OCI-LY7 (cell line): ENCODE results near the gene SGSM1. TPM values are rescaled to one million over a fixed set of nuclear protein-coding genes. Genes with fewer than 3 reads are reported as not detected.

ENCODE experiments used
- BruUV-seq: library from RNA; stranded (reverse); fragments of 400-500 nt; replicated peaks from 2 replicates; lab custom pipeline; 2021; lab: Mats Ljungman, UMichigan
- CTCF ChIA-PET: fragments of 300-600 bp; sonication (Branson Sonifier 250); formaldehyde crosslinking; loops from one replicate; lab custom pipeline; 2022; ENCODE audit warnings: antibody characterized with exemption; ENCODE audit not compliant: unreplicated experiment; lab: Charles Lee
- POLR2A ChIA-PET: fragments of 300-600 bp; sonication (Branson Sonifier 250); formaldehyde crosslinking; loops from one replicate; lab custom pipeline; 2022; ENCODE audit warnings: antibody characterized with exemption; lab: Charles Lee
- DNase-seq: peaks from one replicate; pipeline ENCODE4 v3.0.0-alpha.2; 2015; ENCODE audit warnings: low spot score
- H2AFZ ChIP-seq: fragments of 200-600 bp; sonication (generic), shearing (Covaris generic); 2 replicates; pipeline ENCODE4 v1.6.1; 2014; ENCODE audit warnings: mild to moderate bottlenecking, antibody characterized with exemption, low read length, moderate library complexity
- H3K27ac ChIP-seq: fragments of 200-600 bp; sonication (generic); 2 replicates; pipeline ENCODE4 v1.5.1; 2014; ENCODE audit warnings: mixed run types, low read depth, mild to moderate bottlenecking, moderate library complexity, low read length, inconsistent platforms; ENCODE audit not compliant: poor library complexity, severe bottlenecking
- H3K36me3 ChIP-seq: fragments of 200-600 bp; sonication (generic); 2 replicates; pipeline ENCODE4 v1.6.1; 2014; ENCODE audit warnings: mild to moderate bottlenecking, antibody characterized with exemption, low read length, moderate library complexity, mixed read lengths; ENCODE audit not compliant: insufficient read depth
- H3K4me1 ChIP-seq: fragments of 200-600 bp; sonication (generic); 2 replicates; pipeline ENCODE4 v1.5.1; 2014; ENCODE audit warnings: mild to moderate bottlenecking, low read length; ENCODE audit not compliant: insufficient read depth, poor library complexity, severe bottlenecking
- H3K4me2 ChIP-seq: fragments of 200-600 bp; sonication (generic); 2 replicates; pipeline ENCODE4 v1.6.1; 2014; ENCODE audit warnings: mild to moderate bottlenecking, low read length
- H3K4me3 ChIP-seq: fragments of 200-600 bp; sonication (generic); 2 replicates; pipeline ENCODE4 v1.5.1; 2014; ENCODE audit warnings: mild to moderate bottlenecking, low read depth, low read length; ENCODE audit not compliant: poor library complexity, severe bottlenecking
- H3K79me2 ChIP-seq: fragments of 200-600 bp; sonication (generic); 2 replicates; pipeline ENCODE4 v1.6.1; 2016; ENCODE audit warnings: low read depth, mild to moderate bottlenecking, low read length, moderate library complexity, mixed read lengths; ENCODE audit not compliant: insufficient read depth
- H3K9me2 ChIP-seq: fragments of 200-600 bp; sonication (generic); 2 replicates; pipeline ENCODE4 v1.6.1; 2016; ENCODE audit warnings: mild to moderate bottlenecking, low read length, mixed read lengths; ENCODE audit not compliant: insufficient read depth
- H3K9me3 ChIP-seq: fragments of 200-600 bp; sonication (generic); 2 replicates; pipeline ENCODE4 v1.6.1; 2014; ENCODE audit warnings: mild to moderate bottlenecking, mixed run types, low read length, mixed read lengths
- H4K20me1 ChIP-seq: fragments of 200-600 bp; sonication (generic); 2 replicates; pipeline ENCODE4 v1.6.1; 2014; ENCODE audit warnings: mild to moderate bottlenecking, antibody characterized with exemption, low read length, moderate library complexity, mixed read lengths; ENCODE audit not compliant: insufficient read depth
- CTCF ChIP-seq: fragments of 200-600 bp; sonication (generic); conservative IDR thresholded peaks from 2 replicates; pipeline ENCODE4 v1.5.1; 2014; ENCODE audit warnings: mild to moderate bottlenecking, antibody characterized with exemption, low read length, moderate library complexity, mixed read lengths
- EZH2phosphoT487 ChIP-seq: fragments of 200-600 bp; sonication (generic); IDR thresholded peaks from 2 replicates; pipeline ENCODE4 v1.6.1; 2018; ENCODE audit warnings: low read depth, borderline replicate concordance, mild to moderate bottlenecking, mixed run types, antibody characterized with exemption, low read length, moderate library complexity, mixed read lengths
- intact Hi-C: fragments of 100-400 bp; cut with micrococcal nuclease; formaldehyde crosslinking; loops from one replicate; pipeline ENCODE4 v1.10.0; 2022; ENCODE audit not compliant: unreplicated experiment
- total RNA-seq, 2 experiments: library from RNA; depleted of rRNA in 1 of 2; stranded (reverse); fragments of >200 nt in 1 of 2; shearing (Covaris generic) in 1 of 2; gene quantifications; 2 replicates each; pipeline ENCODE4 v1.2.3, GENCODE V29; 2014 to 2022

SGSM1 gene
- total RNA-seq, 2 experiments from 2014 or later: not detected

- Histone ChIP-seq H3K4me1 (no peaks in the 10 kb centered on the region), H3K4me2 (no peak overlapping the region), H4K20me1 (no peaks in the 10 kb centered on the region), H3K9me2 (no peaks in the 10 kb centered on the region), H2AFZ (no peak overlapping the region), H3K4me3 (no peak overlapping the region), H3K36me3 (no peaks in the 10 kb centered on the region), H3K9me3 (no peaks in the 10 kb centered on the region), H3K79me2 (no peaks in the 10 kb centered on the region), H3K27ac (no peak overlapping the region)
- ChIA-PET POLR2A (interaction anchor here (0.8 kb wide), 1 partner anchor 30 kb away, joined by 3 read pairs; no protein-coding TSS in a partner anchor), CTCF (no interaction called here)
- BruUV-seq: no TSS peak
- no peak for DNase-seq
- TF ChIP-seq EZH2phosphoT487 (no peak), CTCF (no peak)
- intact Hi-C loops: no loop called here
Measured at GRCh38 chr22:24962094-24962493, 156.1 kb downstream of the SGSM1 start.

- intact Hi-C loops: no loop called here
- H4K20me1 ChIP-seq: no peaks in the 10 kb centered on the region
- BruUV-seq: no TSS peak
- H3K27ac ChIP-seq: no peak overlapping the region
- no peaks in the 10 kb centered on the region for H3K36me3 ChIP-seq
- ChIA-PET CTCF (no interaction called here), POLR2A (no interaction called here)
- H3K9me3 ChIP-seq: no peaks in the 10 kb centered on the region
- DNase-seq: no peak
- no peaks in the 10 kb centered on the region for H3K4me1 ChIP-seq
- no peak overlapping the region for H3K4me3 ChIP-seq
- H3K4me2 ChIP-seq: no peak overlapping the region
- no peaks in the 10 kb centered on the region for H3K79me2 ChIP-seq
- TF ChIP-seq EZH2phosphoT487: no peak
- H3K9me2 ChIP-seq: no peaks in the 10 kb centered on the region
- H2AFZ ChIP-seq: no peak overlapping the region
Measured at GRCh38 chr22:24962835-24963234, 156.8 kb downstream of the SGSM1 start.

- TF ChIP-seq EZH2phosphoT487: no peak
- Histone ChIP-seq H3K9me3 (no peaks in the 10 kb centered on the region), H3K4me2 (no peak overlapping the region), H2AFZ (no peak overlapping the region), H3K36me3 (no peaks in the 10 kb centered on the region), H4K20me1 (no peaks in the 10 kb centered on the region), H3K27ac (no peak overlapping the region), H3K4me1 (no peaks in the 10 kb centered on the region), H3K9me2 (no peaks in the 10 kb centered on the region), H3K79me2 (no peaks in the 10 kb centered on the region), H3K4me3 (no peak overlapping the region)
- CTCF ChIA-PET: no interaction called here
- POLR2A ChIA-PET: interaction anchor here (0.6 kb wide), 1 partner anchor 57 kb away, joined by 4 read pairs; no protein-coding TSS in a partner anchor
- no peak for DNase-seq
- BruUV-seq: no TSS peak
- intact Hi-C loops: no loop called here
Measured at GRCh38 chr22:24964441-24964840, 158.4 kb downstream of the SGSM1 start.
